Body of pancreas (tissue), 4 donors: ENCODE measurements around the gene ECM1.

Source experiments
- POLR2A ChIP-seq, 3 donors: fragments of 450-650 bp; IDR thresholded peaks; one replicate each; pipeline ENCODE4 v1.6.1; 2016; ENCODE audit warnings: antibody characterized with exemption in 3 of 3, mild to moderate bottlenecking in 2 of 3
- TF ChIP-seq, protein P1 (sequence below), 7 experiments: fragments of 450-650 bp in 4 of 7; fragments of 200-600 bp in 3 of 7; sonication (generic) in 3 of 7; IDR thresholded peaks; one replicate each; pipeline ENCODE4 v1.5.1; 2016 to 2019; ENCODE audit warnings: antibody characterized with exemption in 7 of 7

DNA sequence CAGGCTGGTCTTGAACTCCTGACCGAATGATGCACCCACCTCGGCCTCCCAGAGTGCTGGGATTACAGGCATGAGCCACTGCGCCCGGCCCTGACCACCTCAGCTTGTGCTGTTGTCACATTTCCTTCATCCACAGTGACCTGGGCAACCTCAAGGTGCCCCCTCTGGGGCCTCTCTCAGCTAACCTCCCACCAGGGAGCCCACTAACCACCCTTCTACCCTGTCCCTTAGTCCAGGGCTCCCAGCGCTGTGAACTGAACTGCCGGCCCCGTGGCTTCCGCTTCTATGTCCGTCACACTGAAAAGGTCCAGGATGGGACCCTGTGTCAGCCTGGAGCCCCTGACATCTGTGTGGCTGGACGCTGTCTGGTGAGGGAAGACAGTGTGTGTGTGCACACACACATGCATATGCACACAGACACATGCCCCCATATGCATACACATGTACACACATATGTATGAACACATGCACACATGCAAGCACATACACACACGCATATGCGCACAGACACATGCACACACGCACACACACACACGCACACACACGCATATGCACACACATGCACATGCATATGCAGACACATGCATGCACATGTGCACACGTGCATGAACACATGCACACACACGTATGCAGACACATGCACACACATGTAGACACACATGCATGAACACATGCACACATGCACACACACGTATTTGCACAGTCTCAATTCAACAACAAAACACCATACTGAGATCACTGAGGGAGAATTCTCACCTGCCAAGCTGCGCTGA, 47.5 kb downstream of the ECM1 start:
- TF ChIP-seq, protein P1, sequence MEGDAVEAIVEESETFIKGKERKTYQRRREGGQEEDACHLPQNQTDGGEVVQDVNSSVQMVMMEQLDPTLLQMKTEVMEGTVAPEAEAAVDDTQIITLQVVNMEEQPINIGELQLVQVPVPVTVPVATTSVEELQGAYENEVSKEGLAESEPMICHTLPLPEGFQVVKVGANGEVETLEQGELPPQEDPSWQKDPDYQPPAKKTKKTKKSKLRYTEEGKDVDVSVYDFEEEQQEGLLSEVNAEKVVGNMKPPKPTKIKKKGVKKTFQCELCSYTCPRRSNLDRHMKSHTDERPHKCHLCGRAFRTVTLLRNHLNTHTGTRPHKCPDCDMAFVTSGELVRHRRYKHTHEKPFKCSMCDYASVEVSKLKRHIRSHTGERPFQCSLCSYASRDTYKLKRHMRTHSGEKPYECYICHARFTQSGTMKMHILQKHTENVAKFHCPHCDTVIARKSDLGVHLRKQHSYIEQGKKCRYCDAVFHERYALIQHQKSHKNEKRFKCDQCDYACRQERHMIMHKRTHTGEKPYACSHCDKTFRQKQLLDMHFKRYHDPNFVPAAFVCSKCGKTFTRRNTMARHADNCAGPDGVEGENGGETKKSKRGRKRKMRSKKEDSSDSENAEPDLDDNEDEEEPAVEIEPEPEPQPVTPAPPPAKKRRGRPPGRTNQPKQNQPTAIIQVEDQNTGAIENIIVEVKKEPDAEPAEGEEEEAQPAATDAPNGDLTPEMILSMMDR (IDR thresholded peaks at IDR 0.05), result no peak
- no peak for TF ChIP-seq POLR2A (IDR thresholded peaks at IDR 0.05)
